Sigmoid colon (tissue), 7 donors: ENCODE data around the gene PLCB1. TPM values are rescaled to one million over a fixed set of nuclear protein-coding genes. Genes with fewer than 3 reads are reported as not detected.

Source experiments
- DNase-seq: peaks from one replicate; pipeline ENCODE4 v3.0.0-alpha.2; 2019
- H3K27ac ChIP-seq, 4 donors: fragments of 200-600 bp; sonication (generic); one replicate each; pipeline ENCODE4 v1.5.1; 2016 to 2019; ENCODE audit warnings: mild to moderate bottlenecking in 1 of 4
- H3K27me3 ChIP-seq, 3 donors: fragments of 200-600 bp; sonication (generic); one replicate each; pipeline ENCODE4 v1.5.1; 2019; ENCODE audit warnings: mild to moderate bottlenecking in 1 of 3
- H3K36me3 ChIP-seq, 4 donors: fragments of 200-600 bp; sonication (generic); one replicate each; pipeline ENCODE4 v1.5.1; 2016 to 2019
- H3K4me1 ChIP-seq, 4 donors: fragments of 200-600 bp; sonication (generic); one replicate each; pipeline ENCODE4 v1.5.1; 2017 to 2019
- H3K4me3 ChIP-seq, 4 donors: fragments of 200-600 bp; sonication (generic); one replicate each; pipeline ENCODE4 v1.5.1; 2017 to 2019; ENCODE audit warnings: mild to moderate bottlenecking in 2 of 4, moderate library complexity in 1 of 4
- H3K9me3 ChIP-seq, 4 donors: fragments of 200-600 bp in 3 of 4; sonication (generic) in 3 of 4; one replicate each; pipeline versions ENCODE4 v1.5.1 to v1.6.1; 2013 to 2019
- CTCF ChIP-seq, 4 experiments: fragments of 450-650 bp in 3 of 4; fragments of 200-600 bp in 1 of 4; IDR thresholded peaks; one replicate each; pipeline ENCODE4 v1.5.1; 2016 to 2019; ENCODE audit warnings: antibody characterized with exemption in 4 of 4, mild to moderate bottlenecking in 3 of 4, moderate library complexity in 2 of 4
- EP300 ChIP-seq, 4 donors: sonication (generic); formaldehyde crosslinking; IDR thresholded peaks; one replicate each; pipeline ENCODE4 v1.6.1; 2017; ENCODE audit warnings: antibody characterized with exemption in 4 of 4
- POLR2A ChIP-seq, 2 donors: fragments of 450-650 bp; IDR thresholded peaks; one replicate each; pipeline ENCODE4 v1.6.1; 2016; ENCODE audit warnings: antibody characterized with exemption in 2 of 2, mild to moderate bottlenecking in 2 of 2, moderate library complexity in 2 of 2
- POLR2AphosphoS5 ChIP-seq, 4 donors: sonication (generic); formaldehyde crosslinking; IDR thresholded peaks; one replicate each; pipeline ENCODE4 v1.6.1; 2017; ENCODE audit warnings: antibody characterized with exemption in 4 of 4
- whole genome bisulfite sequencing, 2 donors: extraction: QIAGEN DNeasy Blood & Tissue Kit; methylation state at CpG; one replicate each; pipeline ENCODE4 v1.1.7; 2013; 5-methylcytosine and 5-hydroxymethylcytosine counted together
- intact Hi-C: fragments of 100-400 bp; cut with DNase I; formaldehyde crosslinking; loops from one replicate; pipeline ENCODE4 v1.15.1; 2023
- polyA plus RNA-seq, 3 donors: library from polyadenylated mRNA; stranded (reverse); fragments of 200-250 nt; gene quantifications; one replicate each; pipeline ENCODE4 v1.2.3, GENCODE V29; 2013
- total RNA-seq, 4 donors: library from RNA; depleted of rRNA; stranded (reverse); fragments of >200 nt; gene quantifications; one replicate each; pipeline ENCODE4 v1.1.0, GENCODE V29; 2016
- donor health status: healthy with polysubstance abuse.
- donor health status: Bipolar disorder and iron deficiency.
- donor health status: healthy.

The PLCB1 gene
- total and polyA plus RNA-seq, 7 donors: 0.92 to 117 (median 86.7) TPM

- Histone ChIP-seq H3K4me3 (no peak overlapping the region), H3K4me1 (peaks cover 0 to 80% (median 58%) of the 10 kb centered on the region in 4 donors), H3K9me3 (no peaks in the 10 kb centered on the region), H3K27me3 (no peaks in the 10 kb centered on the region), H3K36me3 (no peaks in the 10 kb centered on the region), H3K27ac (peak overlapping the region in 3 of 4 donors; percentile 42 to 72 (median 58))
- WGBS, 2 donors: 55 to 60% methylated on average over 1 of the region's 1 CpG
- TF ChIP-seq POLR2A (IDR thresholded peaks at IDR 0.05) (no peak), CTCF (IDR thresholded peaks at IDR 0.05) (no peak), EP300 (IDR thresholded peaks at IDR 0.05) (no peak)
- DNase-seq: no peak
- intact Hi-C loops: no loop called here
These were observed 18.5 kb downstream of the PLCB1 start for GRCh38 chr20:8150591-8150990.

- TF ChIP-seq POLR2AphosphoS5 (IDR thresholded peaks at IDR 0.05) (no peak), POLR2A (IDR thresholded peaks at IDR 0.05) (no peak), EP300 (IDR thresholded peaks at IDR 0.05) (no peak), CTCF (IDR thresholded peaks at IDR 0.05) (no peak)
- no peak for DNase-seq
- H3K4me1 ChIP-seq: peaks cover 0 to 84% (median 63%) of the 10 kb centered on the region in 4 donors
- no peaks in the 10 kb centered on the region for H3K27me3 ChIP-seq
- no peak overlapping the region for H3K4me3 ChIP-seq
- intact Hi-C loops: no loop called here
- 40 to 69% methylated on average over 5 of the region's 5 CpGs for whole genome bisulfite sequencing, 2 donors
- no peaks in the 10 kb centered on the region for H3K9me3 ChIP-seq
- H3K36me3 ChIP-seq: no peaks in the 10 kb centered on the region
- peak overlapping the region in 3 of 4 donors; percentile 42 to 72 (median 58) for H3K27ac ChIP-seq
These were observed 19.3 kb downstream of the PLCB1 start for GRCh38 chr20:8151372-8151771.

GRCh38 chr20:8152183-8152582, 20.1 kb downstream of the PLCB1 start:
- Histone ChIP-seq H3K4me3 (no peak overlapping the region), H3K36me3 (no peaks in the 10 kb centered on the region), H3K9me3 (no peaks in the 10 kb centered on the region), H3K4me1 (peaks cover 0 to 90% (median 70%) of the 10 kb centered on the region in 4 donors), H3K27ac (peak overlapping the region in 3 of 4 donors; percentile 42 to 72 (median 58)), H3K27me3 (no peaks in the 10 kb centered on the region)
- no peak for DNase-seq
- 28 to 37% methylated on average over 1 of the region's 1 CpG for WGBS, 2 donors
- intact Hi-C loops: no loop called here
- TF ChIP-seq POLR2A (IDR thresholded peaks at IDR 0.05) (no peak), EP300 (IDR thresholded peaks at IDR 0.05) (no peak), POLR2AphosphoS5 (IDR thresholded peaks at IDR 0.05) (no peak), CTCF (IDR thresholded peaks at IDR 0.05) (no peak)

- intact Hi-C loops: no loop called here
- H3K27ac ChIP-seq: peak overlapping the region in 2 of 4 donors; percentile 30 to 58
- no peaks in the 10 kb centered on the region for H3K36me3 ChIP-seq
- H3K27me3 ChIP-seq: no peaks in the 10 kb centered on the region
- no peak overlapping the region for H3K4me3 ChIP-seq
- H3K4me1 ChIP-seq: peaks cover 0 to 85% (median 65%) of the 10 kb centered on the region in 4 donors
- H3K9me3 ChIP-seq: no peaks in the 10 kb centered on the region
- no peak for DNase-seq
- WGBS, 2 donors: 90 to 97% methylated on average over 2 of the region's 2 CpGs
- TF ChIP-seq POLR2A (IDR thresholded peaks at IDR 0.05) (no peak), POLR2AphosphoS5 (IDR thresholded peaks at IDR 0.05) (no peak), CTCF (IDR thresholded peaks at IDR 0.05) (no peak), EP300 (IDR thresholded peaks at IDR 0.05) (no peak)
These were observed 20.8 kb downstream of the PLCB1 start for GRCh38 chr20:8152847-8153246.

- DNase-seq: no peak
- Histone ChIP-seq H3K36me3 (no peaks in the 10 kb centered on the region), H3K9me3 (no peaks in the 10 kb centered on the region), H3K4me1 (peaks cover 0 to 80% (median 59%) of the 10 kb centered on the region in 4 donors), H3K27ac (peak overlapping the region in 2 of 4 donors; percentile 30 to 58), H3K27me3 (no peaks in the 10 kb centered on the region), H3K4me3 (no peak overlapping the region)
- intact Hi-C loops: no loop called here
- WGBS, 2 donors: 13 to 30% methylated on average over 3 of the region's 3 CpGs
- TF ChIP-seq CTCF (IDR thresholded peaks at IDR 0.05): no peak
- no peak for TF ChIP-seq EP300 (IDR thresholded peaks at IDR 0.05)
- TF ChIP-seq POLR2AphosphoS5 (IDR thresholded peaks at IDR 0.05): no peak
- no peak for TF ChIP-seq POLR2A (IDR thresholded peaks at IDR 0.05)
These were observed 21.3 kb downstream of the PLCB1 start for GRCh38 chr20:8153281-8153908.
